Anterior cingulate cortex (tissue), 58 donors: Measurements from ENCODE around the gene METTL6.
"Not testable (repeated sequence)": the region's sequence is repeated elsewhere in the genome, so short reads cannot be mapped to it uniquely, and the experiment has no call there.

Source experiments
- DNase-seq, 58 donors: peaks; one replicate each; lab custom pipeline; 2025; lab: John Stamatoyannopoulos, UW

The METTL6 gene, protein sequence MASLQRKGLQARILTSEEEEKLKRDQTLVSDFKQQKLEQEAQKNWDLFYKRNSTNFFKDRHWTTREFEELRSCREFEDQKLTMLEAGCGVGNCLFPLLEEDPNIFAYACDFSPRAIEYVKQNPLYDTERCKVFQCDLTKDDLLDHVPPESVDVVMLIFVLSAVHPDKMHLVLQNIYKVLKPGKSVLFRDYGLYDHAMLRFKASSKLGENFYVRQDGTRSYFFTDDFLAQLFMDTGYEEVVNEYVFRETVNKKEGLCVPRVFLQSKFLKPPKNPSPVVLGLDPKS

DNA sequence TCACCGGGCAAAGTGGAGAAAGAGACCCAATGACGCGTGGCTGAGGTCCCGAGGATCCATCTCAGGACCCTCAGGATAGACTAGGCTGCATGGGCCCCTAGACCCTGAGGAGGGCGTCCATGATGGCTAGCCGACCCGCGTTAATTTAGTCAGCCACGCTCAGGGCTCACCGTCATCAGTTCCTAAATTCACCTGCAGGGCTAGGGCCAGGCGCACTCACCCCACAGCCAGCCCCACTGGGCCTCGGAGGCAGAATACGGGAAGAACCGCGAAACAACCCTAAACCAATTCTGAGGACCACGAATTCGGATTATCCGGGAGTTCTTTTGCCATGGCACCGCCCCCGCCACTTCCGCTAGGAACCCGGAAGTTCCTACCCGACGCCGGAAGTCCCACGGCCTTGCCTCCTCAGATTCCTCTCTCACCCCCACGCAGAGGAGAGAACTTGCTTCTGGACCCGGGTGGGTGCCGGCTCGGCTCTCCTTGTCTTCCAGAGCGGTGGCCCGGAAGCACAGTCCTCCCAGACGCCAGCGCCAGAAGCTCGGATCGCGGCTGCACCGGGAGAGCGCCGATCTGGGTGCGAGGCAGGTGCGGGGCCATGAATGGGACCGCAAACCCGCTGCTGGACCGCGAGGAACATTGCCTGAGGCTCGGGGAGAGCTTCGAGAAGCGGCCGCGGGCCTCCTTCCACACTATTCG, at the start of gene METTL6, which contains the start of gene EAF1:
METTL6 (minus strand) TSS at position 363 of the 699 bp plus-strand sequence. CDS start 1,033 bp downstream, outside the sequence.
EAF1 (plus strand) TSS at position 417 of the 699 bp plus-strand sequence; CDS start at position 599, 182 bp downstream.
- DNase-seq, result peak; percentile 30 to 92 (median 72)

DNA sequence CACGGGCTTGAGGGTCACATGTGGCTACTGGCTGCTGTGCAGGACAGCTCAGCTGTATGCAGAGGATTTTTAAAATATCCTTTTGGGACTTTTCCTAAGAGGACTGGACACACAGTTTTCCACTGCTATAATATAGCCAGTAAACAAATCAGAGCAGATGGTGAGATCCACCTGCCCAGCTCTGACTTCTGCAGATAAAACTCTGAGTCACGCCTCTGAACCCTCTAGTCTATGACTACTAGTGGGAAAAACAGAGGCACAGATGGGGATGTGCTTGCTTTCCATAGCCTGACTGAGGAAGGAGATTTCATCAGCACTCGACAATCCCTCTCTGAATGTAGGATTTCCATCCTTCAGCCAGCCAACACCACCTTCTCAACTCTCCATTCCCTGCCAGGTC, 49.0 kb upstream of the METTL6 start:
- DNase-seq, result peak in 7 of 58 donors; percentile 3 to 57 (median 12)

DNA sequence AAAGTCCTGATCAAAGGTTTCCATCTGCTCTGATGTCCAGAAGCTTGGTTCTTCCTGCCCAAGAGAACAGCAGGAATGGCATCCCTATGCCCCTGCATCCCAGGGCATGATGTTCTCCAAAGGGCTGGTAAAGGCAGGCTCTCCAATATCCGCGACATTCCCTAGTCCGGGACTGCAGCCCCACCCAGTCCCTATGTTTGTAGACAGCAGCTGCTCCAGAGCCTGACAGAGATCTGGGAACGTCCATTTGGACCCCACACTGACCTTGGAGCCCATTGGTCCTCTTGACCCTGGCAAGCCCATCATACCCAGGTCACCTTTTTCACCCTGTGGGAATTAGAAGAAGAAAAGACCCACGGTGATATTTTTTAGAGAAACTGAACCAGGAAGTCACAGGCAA, 47.8 kb upstream of the METTL6 start:
- no peak for DNase-seq

DNA sequence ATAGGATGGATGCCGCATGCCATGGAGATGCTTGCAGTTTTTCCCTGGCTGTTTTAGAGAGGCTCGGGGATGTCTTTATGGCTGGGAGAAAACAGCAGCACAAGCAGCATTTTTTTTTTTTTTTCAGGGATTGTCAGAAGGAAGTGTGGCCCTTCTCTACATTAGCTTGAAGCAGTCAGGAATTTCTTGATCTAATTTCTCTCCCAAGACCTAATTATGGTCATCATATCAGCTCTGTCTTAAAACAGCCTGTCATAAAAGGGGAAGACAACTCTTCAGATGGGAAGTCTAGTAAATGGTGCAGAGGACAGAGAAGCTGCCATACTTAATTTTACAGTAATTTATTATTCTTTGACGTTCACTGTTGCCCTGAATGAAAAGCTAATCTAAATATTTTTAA, 44.5 kb upstream of the METTL6 start:
- DNase-seq, result no peak

DNA sequence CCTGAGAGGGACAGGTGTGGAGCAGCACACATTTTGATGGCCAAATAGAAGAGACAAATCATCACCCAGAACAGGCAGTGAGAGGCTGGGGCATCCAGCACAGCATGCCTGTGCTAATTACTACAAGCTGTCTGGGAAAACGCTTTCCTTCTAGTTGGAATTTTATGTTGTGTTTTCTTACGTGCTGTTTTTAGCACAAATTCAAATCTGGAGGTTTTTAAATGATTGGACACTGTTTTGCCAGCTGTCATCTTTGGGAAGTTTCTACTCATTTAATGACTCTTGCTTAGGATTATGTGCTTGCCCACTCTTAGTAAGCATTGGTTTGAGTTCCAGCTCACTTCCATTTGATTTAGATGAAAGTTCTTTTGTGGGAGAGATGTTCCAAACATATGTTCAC, 43.5 kb upstream of the METTL6 start:
- no peak for DNase-seq

DNA sequence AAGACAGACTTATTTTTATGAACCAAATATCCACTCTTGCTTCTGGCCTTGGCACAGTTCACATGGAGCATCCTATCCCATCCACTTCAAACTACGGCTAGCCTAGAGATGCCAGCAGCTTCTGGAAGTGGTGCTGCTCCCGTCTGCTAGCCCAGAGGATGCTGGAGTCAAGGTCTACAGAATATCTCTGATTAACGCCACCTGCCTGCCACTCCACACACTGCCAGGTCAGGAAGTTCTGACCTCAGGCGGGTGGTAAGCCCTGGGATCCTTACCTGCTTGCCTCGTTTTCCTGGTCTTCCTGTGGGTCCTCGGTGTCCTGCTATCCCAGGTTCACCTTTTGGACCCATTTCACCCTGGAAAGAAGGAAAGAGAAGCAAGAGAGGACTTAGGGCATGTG, 42.9 kb upstream of the METTL6 start:
- no peak for DNase-seq

DNA sequence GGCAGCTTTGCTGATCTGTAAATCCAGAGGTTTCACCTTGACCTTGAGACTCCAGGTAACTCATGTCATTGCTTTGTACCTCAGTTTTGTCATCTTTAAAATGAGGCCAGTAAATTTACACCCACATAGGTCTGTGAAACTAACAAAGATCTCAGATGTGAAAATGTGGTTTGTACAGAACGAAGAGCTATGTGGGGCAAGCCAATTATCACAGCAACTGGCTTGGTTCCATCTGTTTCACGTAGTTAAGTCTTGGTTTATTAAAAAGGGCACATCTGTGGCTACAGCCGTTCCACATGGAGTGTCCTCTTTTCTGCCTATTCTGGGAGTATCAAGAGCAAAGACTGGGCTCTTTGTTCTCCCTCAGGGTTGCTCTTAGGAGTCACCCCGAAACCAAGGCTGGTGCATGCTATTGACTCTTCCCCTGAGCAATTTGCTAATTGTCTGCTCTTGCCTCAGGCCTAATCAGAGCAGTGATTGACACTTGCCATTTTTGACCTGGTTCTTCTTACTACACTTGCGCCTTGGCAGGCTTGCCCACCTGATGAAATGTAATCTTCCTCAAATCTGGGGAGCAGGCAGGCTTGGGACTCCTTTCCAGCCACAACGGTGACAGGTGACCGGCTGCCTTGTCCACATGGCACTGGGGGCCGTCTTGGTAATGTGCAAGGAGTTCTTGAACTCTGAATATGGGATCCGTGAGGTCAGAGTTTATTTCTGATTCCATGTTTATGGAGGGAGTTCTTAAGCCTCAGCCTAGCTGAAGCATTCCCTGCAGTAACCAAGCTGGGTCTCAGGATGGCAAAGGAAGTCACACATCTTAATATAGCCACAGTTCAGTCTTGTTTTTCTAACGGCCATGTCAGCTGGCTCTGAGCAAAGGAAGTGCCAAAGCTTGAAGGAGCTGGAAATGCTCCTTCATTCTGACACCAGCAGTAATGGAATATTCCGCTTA, 40.2 kb upstream of the METTL6 start:
- DNase-seq, result peak in 3 of 58 donors; percentile 4 to 15 (median 4)

DNA sequence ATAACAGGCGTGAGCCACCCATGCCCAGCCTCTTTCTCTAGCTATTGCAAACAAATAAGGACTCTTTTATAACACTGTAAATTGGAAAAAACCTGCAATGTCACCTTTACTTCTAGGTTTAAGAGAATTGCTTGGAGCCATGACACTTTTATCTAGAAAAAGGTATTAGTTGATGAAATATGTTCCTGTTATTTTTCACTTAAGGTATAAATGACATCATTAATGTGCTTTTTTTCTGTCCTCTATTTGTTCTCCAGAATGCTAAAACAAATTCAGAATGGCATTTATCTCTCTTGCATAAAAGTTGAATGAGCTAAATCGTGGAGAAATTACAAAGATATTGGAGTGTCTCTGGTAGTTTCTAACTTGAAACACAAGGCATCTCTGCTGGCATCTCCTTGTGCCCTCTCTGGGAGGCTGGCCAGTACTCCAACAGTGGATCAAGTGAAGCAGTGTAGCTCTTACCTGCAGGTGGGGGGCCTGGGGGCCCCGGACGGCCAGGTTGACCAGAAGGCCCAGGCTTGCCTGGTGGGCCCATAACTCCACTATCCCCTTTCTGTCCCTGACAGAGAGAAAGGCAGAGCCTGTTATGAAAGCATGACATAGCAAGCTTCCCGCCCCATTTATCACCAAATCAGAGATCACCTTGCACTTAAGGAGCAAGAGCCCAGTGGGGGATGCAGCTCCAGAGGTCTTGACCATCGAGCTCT, 38.7 kb upstream of the METTL6 start:
- DNase-seq, result no peak

DNA sequence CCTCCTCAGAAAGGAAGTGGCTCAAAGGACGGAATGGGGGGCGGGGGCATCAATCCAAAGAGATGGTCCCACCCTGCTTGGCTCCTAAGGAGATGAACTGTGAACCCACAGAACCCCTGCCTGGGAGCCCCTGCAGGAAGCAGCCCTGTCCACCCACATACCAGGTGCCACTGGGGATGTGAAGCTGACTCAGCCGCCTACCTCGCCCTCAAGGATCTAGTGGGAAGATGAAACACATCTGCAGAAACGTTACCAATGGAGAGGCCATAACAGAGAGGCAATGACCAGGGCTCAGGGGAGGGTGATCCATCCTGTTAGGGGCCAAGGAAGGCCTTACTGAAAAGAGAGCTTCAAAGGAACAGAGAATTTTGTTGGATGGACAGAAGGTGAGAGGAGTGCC, 35.1 kb upstream of the METTL6 start:
- DNase-seq, result no peak

DNA sequence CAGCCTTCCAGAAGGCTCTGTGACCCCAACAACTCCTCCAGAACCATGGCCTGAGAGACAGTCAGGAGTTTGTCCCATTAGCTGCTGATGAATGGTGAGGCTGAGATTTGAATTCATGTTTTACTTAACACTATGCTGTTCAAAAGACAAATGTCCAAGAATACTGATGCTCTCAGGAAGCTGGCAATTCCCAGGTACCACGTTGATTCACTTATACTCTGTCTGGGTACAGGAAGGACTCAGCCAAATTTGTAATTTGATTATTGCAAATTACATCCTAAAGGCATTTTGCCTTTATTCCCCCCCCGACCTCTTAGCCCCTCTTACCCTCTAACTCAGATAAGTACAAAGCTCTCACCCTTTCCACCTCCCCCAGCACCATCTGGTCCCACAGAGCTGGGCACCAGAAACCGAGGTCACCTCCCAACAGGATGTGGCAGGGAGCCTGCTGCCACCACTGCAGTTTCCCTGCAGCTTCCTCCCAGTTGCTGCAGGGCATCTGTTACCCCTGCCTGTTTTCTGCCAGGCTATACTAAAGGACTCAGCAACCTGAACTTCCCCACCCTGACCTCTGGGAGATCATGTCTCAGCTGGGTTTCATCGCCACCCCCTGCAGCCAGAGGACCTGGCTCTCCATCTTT, 33.7 kb upstream of the METTL6 start:
- DNase-seq, result no peak

DNA sequence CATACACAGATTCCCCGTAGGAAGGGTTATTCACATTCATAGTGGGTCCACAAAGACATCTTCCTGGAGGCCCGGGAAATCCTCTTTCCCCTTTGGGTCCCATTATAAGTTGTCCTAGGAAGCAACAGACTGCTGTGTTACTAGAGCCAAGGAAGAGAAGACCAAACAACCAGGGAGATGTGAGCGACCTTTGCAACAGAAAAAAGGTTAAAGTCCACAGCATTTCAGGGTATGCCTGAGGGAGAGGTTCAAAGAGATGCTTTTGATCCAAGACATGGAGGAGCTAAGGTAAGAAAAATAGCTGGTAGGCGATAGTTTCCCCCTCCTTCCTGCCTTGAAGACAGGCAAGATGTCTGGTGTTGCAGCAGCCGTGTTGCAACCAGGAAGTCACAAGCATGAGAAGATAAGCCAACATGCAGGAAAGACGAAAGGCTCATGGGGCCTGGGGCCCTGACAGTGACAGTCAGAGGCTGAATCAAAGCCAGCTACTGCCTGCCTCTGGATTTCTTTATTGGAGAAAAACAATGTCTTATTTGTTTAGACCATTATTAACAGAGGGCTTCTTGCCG, 31.0 kb upstream of the METTL6 start:
- no peak for DNase-seq

DNA sequence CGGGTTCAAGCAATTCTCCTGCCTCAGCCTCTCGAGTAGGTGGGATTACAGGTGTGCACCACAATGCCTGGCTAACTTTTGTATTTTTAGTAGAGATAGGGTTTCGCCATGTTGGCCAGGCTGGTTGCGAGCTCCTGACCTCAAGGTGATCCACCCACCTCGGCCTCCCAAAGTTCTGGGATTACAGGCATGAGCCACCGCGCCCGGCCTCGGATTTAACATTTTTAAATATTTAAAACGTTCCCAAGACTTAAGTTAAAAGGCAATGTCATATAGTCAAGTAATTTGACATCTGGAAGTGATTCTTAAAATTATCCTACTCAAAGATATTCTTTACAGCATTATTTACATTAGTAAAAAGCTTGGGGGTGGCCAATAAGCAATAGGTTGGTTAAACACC, 29.6 kb upstream of the METTL6 start:
- DNase-seq, result not testable (repeated sequence)

DNA sequence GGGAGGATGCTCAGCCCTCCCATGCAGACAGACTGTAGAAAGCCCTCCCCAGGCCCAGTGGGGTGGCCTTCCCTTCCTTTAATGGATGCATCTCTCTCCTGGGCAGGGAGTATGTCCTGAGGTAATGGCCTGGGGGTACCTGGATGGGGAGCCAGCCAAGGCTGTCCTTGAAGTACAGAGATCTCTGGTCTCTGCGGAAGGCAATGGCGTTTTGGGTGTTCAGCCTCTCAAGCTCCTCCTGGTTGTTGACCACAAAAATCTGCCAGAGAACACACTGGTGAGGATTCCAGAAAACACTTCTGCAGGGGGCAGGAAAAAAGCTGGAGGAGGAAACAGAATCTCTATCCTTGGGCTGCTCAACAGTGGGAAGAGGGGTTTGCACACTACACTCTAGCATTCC, 29.0 kb upstream of the METTL6 start:
- no peak for DNase-seq

DNA sequence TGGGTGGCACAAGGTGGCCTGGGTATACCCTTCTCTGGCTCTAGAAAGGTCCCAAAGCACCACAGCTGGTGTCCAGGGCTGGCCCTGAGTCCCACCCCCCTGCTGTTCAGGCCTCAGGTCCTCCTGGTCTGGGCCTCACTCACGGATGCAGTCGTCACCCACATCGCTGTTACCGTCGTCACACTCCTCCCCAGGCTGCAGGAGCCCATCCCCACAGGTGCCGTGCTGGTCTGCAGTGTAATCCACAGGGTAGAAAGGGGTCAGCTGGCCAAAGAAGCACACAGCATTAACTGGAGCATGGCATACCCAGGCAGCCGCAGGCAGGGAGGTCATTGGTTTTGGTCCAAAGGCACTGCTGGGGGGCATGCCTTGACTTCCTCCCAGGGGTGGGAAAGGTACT, 28.4 kb upstream of the METTL6 start:
- DNase-seq, result no peak

DNA sequence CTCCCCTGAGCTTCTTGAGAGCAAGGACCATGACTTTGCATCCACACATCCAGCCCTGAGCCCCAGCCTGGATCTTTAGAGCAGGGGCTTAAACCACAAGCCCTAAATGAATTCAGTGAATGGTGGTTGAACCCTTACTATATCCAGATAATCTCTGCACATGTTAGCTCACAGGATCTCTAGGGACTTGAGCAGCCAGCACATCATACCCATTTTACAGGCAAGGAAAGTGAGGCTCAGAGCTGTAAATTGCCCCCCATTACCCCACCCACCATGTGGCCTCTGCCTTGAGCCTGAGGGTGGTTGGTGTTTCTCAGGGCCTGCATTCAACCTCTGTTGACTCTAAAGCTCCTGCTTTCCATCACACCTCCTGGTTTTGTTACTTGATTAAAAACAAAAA, 27.6 kb upstream of the METTL6 start:
- DNase-seq, result no peak

DNA sequence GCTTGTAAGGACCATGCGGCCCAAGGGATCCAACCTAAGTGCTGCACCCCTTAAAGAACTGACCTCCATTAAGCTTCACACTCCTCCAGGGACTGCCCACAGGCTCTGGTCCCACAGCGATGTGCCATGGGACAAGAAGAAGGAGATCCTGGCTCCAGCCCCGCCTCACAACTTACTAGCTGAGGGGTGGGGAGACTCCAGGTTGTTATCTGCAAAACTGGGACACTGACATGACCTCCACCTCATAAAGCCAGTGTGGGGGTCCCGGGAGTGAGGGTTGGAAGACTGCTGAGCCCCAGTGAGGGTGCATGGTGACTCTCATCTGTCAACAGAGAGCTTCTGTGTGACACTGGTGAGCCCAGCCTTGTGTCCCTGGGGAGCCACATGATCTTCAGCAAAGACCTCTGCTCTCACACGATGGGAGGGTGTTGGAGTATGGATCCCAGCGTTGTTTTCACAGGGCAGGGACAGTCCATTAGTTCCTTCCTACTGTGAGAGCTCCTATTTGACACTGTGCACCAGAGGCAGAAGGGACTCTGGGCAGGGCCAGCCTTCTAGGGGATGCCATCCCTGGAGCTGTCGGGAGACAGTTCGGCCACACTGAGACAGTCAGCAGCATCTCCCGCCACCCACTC, 26.8 kb upstream of the METTL6 start:
- no peak for DNase-seq

DNA sequence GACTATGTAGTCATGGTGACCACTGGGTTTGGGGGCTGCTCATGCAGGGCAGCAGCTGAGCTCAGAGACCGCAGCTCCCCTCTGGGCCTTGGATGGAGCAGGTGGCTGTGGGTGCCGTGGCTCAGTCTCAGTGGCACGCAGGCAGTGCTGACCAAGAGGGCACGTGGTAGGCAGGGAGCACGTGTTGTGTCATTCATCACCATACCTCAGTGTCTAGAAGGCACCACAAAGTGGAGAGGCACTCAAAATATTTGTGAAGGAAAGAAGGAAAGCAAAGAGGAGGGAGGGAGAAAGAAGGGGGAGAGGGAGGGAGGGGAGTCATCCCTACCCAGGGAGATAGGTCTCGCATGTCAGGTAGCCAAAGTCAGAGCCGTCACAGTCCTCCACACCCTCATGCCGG, 26.2 kb upstream of the METTL6 start:
- no peak for DNase-seq

DNA sequence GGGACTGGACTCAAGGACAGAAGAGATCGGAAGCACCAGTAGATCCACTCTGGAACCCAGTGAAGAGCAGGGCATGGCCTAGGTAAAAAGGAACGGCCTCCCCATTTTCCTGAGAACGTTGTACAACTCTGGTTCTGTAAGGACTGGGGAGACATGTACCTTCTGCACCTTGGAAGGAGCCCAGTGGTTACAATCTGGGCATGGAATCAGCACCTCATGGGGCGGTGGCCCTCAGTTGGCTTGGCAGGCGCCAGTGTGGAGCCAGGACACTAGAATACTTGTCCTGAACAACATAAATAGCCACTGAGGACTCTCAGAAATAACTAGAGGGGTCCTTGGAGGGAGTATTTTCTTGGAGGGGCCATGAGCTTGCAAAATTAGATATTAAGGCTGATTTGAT, 25.6 kb upstream of the METTL6 start:
- no peak for DNase-seq

DNA sequence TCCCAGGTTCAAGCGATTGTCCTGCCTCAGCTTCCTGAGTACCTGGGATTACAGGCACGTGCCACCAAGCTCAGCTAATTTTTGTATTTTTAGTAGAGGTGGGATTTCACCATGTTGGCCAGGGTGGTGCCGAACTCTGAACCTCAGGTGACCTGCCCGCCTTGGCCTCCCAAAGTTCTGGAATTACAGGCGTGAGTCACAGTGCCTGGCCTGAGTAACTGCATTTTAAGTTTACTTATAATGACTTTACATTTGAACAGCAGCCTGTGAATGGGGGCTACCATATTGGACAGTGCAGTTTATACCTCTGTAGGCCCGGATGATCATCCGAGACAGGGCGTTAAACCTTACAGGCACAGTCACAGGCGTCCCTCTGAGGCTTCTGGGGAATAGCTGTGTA, 24.8 kb upstream of the METTL6 start:
- DNase-seq, result no peak
